H9 (cell line): ENCODE measurements around the gene PTPRN2. TPM values are rescaled to one million over a fixed set of nuclear protein-coding genes. Genes with fewer than 3 reads are reported as not detected.
A peak's percentile ranks its signal among the peaks of the same experiment; 100 is the strongest.

ENCODE experiments used
- DNase-seq: peaks from one replicate; pipeline ENCODE4 v3.0.0-alpha.2; 2017
- H2AFZ ChIP-seq: one replicate; pipeline ENCODE4 v1.6.1; 2013; ENCODE audit warnings: mild to moderate bottlenecking, low read length, control low read depth, moderate library complexity
- H2AK5ac ChIP-seq: 2 replicates; pipeline ENCODE4 v1.6.1; 2013; ENCODE audit warnings: low read length, control low read depth, mixed read lengths; ENCODE audit not compliant: insufficient read length
- H2BK120ac ChIP-seq: one replicate; pipeline ENCODE4 v1.6.1; 2013; ENCODE audit warnings: low read depth, mild to moderate bottlenecking, low read length, control low read depth, inconsistent platforms; ENCODE audit not compliant: poor library complexity, severe bottlenecking
- H2BK12ac ChIP-seq: 2 replicates; pipeline ENCODE4 v1.6.1; 2013; ENCODE audit warnings: low read length, control low read depth, mixed read lengths, low read depth; ENCODE audit not compliant: insufficient read length
- H2BK15ac ChIP-seq: 2 replicates; pipeline ENCODE4 v1.6.1; 2013; ENCODE audit warnings: low read depth, low read length, control low read depth
- H2BK20ac ChIP-seq: one replicate; pipeline ENCODE4 v1.6.1; 2013; ENCODE audit warnings: low read depth, mild to moderate bottlenecking, low read length, control low read depth, inconsistent platforms; ENCODE audit not compliant: poor library complexity, severe bottlenecking
- H2BK5ac ChIP-seq: 2 replicates; pipeline ENCODE4 v1.6.1; 2013; ENCODE audit warnings: low read length, control low read depth, mixed read lengths; ENCODE audit not compliant: insufficient read length
- H3K14ac ChIP-seq: 2 replicates; pipeline ENCODE4 v1.6.1; 2013; ENCODE audit warnings: low read length, control low read depth; ENCODE audit not compliant: insufficient read depth
- H3K18ac ChIP-seq: 2 replicates; pipeline ENCODE4 v1.6.1; 2013; ENCODE audit warnings: low read depth, mild to moderate bottlenecking, mixed read lengths, low read length, control low read depth; ENCODE audit not compliant: insufficient read length
- H3K23ac ChIP-seq: 2 replicates; pipeline ENCODE4 v1.6.1; 2013; ENCODE audit warnings: low read length, control low read depth, mixed read lengths, low read depth; ENCODE audit not compliant: insufficient read length
- H3K23me2 ChIP-seq: 2 replicates; pipeline ENCODE4 v1.6.1; 2013; ENCODE audit warnings: low read depth, mild to moderate bottlenecking, mixed read lengths, low read length, control low read depth; ENCODE audit not compliant: insufficient read length, poor library complexity, severe bottlenecking
- H3K27ac ChIP-seq: 2 replicates; pipeline ENCODE4 v1.5.1; 2013; ENCODE audit warnings: low read length, control low read depth, mixed read lengths, low read depth; ENCODE audit not compliant: insufficient read length
- H3K27me3 ChIP-seq: 2 replicates; pipeline ENCODE4 v1.6.1; 2013; ENCODE audit warnings: low read length, control low read depth, inconsistent platforms; ENCODE audit not compliant: insufficient read depth
- H3K4ac ChIP-seq: 2 replicates; pipeline ENCODE4 v1.6.1; 2013; ENCODE audit warnings: low read depth, mild to moderate bottlenecking, control low read depth, inconsistent platforms, low read length, moderate library complexity
- H3K4me1 ChIP-seq: 2 replicates; pipeline ENCODE4 v1.6.1; 2013; ENCODE audit warnings: low read length, control low read depth, inconsistent platforms; ENCODE audit not compliant: insufficient read depth
- H3K4me2 ChIP-seq: 2 replicates; pipeline ENCODE4 v1.6.1; 2013; ENCODE audit warnings: low read length, control low read depth, mixed read lengths; ENCODE audit not compliant: insufficient read length, insufficient read depth
- H3K56ac ChIP-seq: 2 replicates; pipeline ENCODE4 v1.6.1; 2013; ENCODE audit warnings: low read depth, mild to moderate bottlenecking, mixed read lengths, low read length, control low read depth; ENCODE audit not compliant: insufficient read length
- H3K79me1 ChIP-seq: 2 replicates; pipeline ENCODE4 v1.6.1; 2013; ENCODE audit warnings: low read depth, mild to moderate bottlenecking, moderate library complexity, low read length, control low read depth, inconsistent platforms; ENCODE audit not compliant: insufficient read depth, poor library complexity, severe bottlenecking
- H3K79me2 ChIP-seq: 2 replicates; pipeline ENCODE4 v1.6.1; 2013; ENCODE audit warnings: low read length, control low read depth, inconsistent platforms; ENCODE audit not compliant: insufficient read depth
- H3K9ac ChIP-seq: 2 replicates; pipeline ENCODE4 v1.6.1; 2013; ENCODE audit warnings: low read length, control low read depth, mixed read lengths; ENCODE audit not compliant: insufficient read length; ENCODE audit errors: extremely low read depth
- H3K9me3 ChIP-seq: one replicate; pipeline ENCODE4 v1.6.1; 2013; ENCODE audit warnings: low read depth, low read length, inconsistent platforms; ENCODE audit not compliant: control insufficient read depth
- H3T11ph ChIP-seq: one replicate; pipeline ENCODE4 v1.6.1; 2013; ENCODE audit warnings: mild to moderate bottlenecking, low read length, control low read depth, inconsistent platforms
- H4K20me1 ChIP-seq: one replicate; pipeline ENCODE4 v1.6.1; 2013; ENCODE audit not compliant: control insufficient read depth, insufficient read length, insufficient read depth
- H4K5ac ChIP-seq: 2 replicates; pipeline ENCODE4 v1.6.1; 2013; ENCODE audit warnings: low read depth, mild to moderate bottlenecking, mixed read lengths, low read length, control low read depth; ENCODE audit not compliant: insufficient read length
- H4K8ac ChIP-seq: replicated peaks from 2 replicates; pipeline ENCODE4 v1.6.1; 2013; ENCODE audit warnings: low read length, control low read depth, mixed read lengths, low read depth; ENCODE audit not compliant: insufficient read length
- H4K91ac ChIP-seq: 2 replicates; pipeline ENCODE4 v1.6.1; 2013; ENCODE audit warnings: low read depth, mild to moderate bottlenecking, moderate library complexity, mixed read lengths, low read length, control low read depth; ENCODE audit not compliant: insufficient read length
- H3K27ac Mint-ChIP-seq, 3 experiments: 2 replicates in 2 of 3; 3 replicates in 1 of 3; pipeline ENCODE4 v1.8.0; 2020 to 2021; ENCODE audit warnings: mixed read lengths in 3 of 3, mild to moderate bottlenecking in 1 of 3, moderate library complexity in 1 of 3
- H3K27me3 Mint-ChIP-seq: 2 replicates; pipeline ENCODE4 v1.8.0; 2021; ENCODE audit warnings: low read depth, mild to moderate bottlenecking, moderate library complexity, mixed read lengths
- H3K36me3 Mint-ChIP-seq, 3 experiments: 2 replicates in 2 of 3; 3 replicates in 1 of 3; pipeline ENCODE4 v1.8.0; 2020 to 2021; ENCODE audit warnings: low read depth in 3 of 3, mixed read lengths in 3 of 3; ENCODE audit not compliant: insufficient read depth in 1 of 3
- H3K4me1 Mint-ChIP-seq, 2 experiments: 2 replicates each; pipeline ENCODE4 v1.8.0; 2020; ENCODE audit warnings: mixed read lengths in 2 of 2
- H3K4me3 Mint-ChIP-seq, 2 experiments: 2 replicates in 1 of 2; 3 replicates in 1 of 2; pipeline ENCODE4 v1.8.0; 2020 to 2021; ENCODE audit warnings: mild to moderate bottlenecking in 2 of 2, mixed read lengths in 2 of 2, moderate library complexity in 1 of 2
- H3K9me3 Mint-ChIP-seq, 2 experiments: 2 replicates in 1 of 2; 3 replicates in 1 of 2; pipeline ENCODE4 v1.8.0; 2020; ENCODE audit warnings: mild to moderate bottlenecking in 2 of 2, mixed read lengths in 2 of 2, moderate library complexity in 1 of 2
- CTCF ChIP-seq: fragments of 200-600 bp; sonication (generic); conservative IDR thresholded peaks from 3 replicates; pipeline ENCODE4 v1.8.0; 2021; ENCODE audit warnings: antibody characterized with exemption, mild to moderate bottlenecking
- WGBS: extraction: QIAGEN DNeasy Blood & Tissue Kit; methylation state at CpG from one replicate; pipeline ENCODE4 v1.1.7; 2013; ENCODE audit warnings: missing lambda C conversion rate, low lambda C conversion rate, mixed read lengths; ENCODE audit not compliant: insufficient read length; ENCODE audit errors: extremely low coverage; 5-methylcytosine and 5-hydroxymethylcytosine counted together
- total RNA-seq: library from RNA; stranded (reverse); gene quantifications from 2 replicates; pipeline ENCODE4 v1.2.1, GENCODE V29; 2021

PTPRN2 gene
- total RNA-seq, 1 experiment from 2014 or later: 5.2 TPM

DNA sequence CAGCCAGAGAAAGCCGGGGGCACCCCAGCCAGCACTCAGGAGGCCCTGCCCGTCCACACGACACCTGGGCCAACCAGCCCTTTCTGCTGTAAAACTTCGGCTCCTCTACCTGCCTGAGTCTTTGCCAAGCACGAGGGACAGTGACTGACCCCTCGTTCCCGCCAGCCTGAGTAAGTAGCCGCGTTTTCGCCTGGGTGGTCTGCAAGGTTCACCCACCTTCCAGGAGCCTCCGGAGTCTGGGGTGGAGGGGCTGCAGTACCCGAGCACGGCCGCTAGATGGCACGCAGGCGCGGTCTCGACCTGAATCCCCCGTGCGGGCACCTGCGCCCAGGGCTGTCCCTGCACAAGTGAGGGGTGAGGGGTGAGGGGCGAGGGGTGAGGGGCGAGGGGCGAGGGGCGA, 192.7 kb downstream of the PTPRN2 start:
- Histone ChIP-seq H3K4me2 (no peak overlapping the region), H3K23ac (no peak overlapping the region), H4K5ac (no peak overlapping the region), H3K23me2 (no peaks in the 10 kb centered on the region), H4K8ac (no peak overlapping the region), H2BK120ac (no peak overlapping the region), H2BK12ac (no peak overlapping the region), H2BK5ac (no peak overlapping the region), H3K79me2 (no peaks in the 10 kb centered on the region), H4K91ac (no peak overlapping the region), H3T11ph (no peak overlapping the region), H2BK15ac (no peak overlapping the region), H2BK20ac (no peak overlapping the region), H3K79me1 (no peaks in the 10 kb centered on the region), H3K56ac (no peak overlapping the region), H4K20me1 (no peaks in the 10 kb centered on the region), H3K14ac (0 out of 2 replicates have a peak overlapping the region, but pooled peaks have one; percentile 2), H2AFZ (no peak overlapping the region), H3K9ac (no peak overlapping the region), H3K27me3 (no peaks in the 10 kb centered on the region), H3K4me1 (no peaks in the 10 kb centered on the region), H3K9me3 (no peaks in the 10 kb centered on the region), H3K18ac (no peak overlapping the region), H3K27ac (no peak overlapping the region), H3K4ac (no peak overlapping the region), H2AK5ac (no peak overlapping the region)
- DNase-seq: peak; percentile 82
- Mint-ChIP-seq H3K27ac (no peak overlapping the region), H3K4me1 (peaks cover 22 to 30% of the 10 kb centered on the region in 2 experiments), H3K9me3 (peaks cover 5 to 7% of the 10 kb centered on the region in 2 experiments), H3K27me3 (peaks cover 4% of the 10 kb centered on the region), H3K36me3 (peaks cover 0 to 8% (median 7%) of the 10 kb centered on the region in 3 experiments; a peak in 5 of 7 replicates), H3K4me3 (no peak overlapping the region)
- WGBS: no CpG with 5 or more reads among the region's 25 CpGs
- peak; percentile 77 for TF ChIP-seq CTCF
